GM21528 (cell line): Measurements from ENCODE around the gene ALDH4A1.

ENCODE experiments used
- ATAC-seq: cut with Tn5 transposase; IDR thresholded peaks from one replicate; pipeline ENCODE4 v1.9.1; 2021; ENCODE audit warnings: mild to moderate bottlenecking, moderate library complexity; ENCODE audit not compliant: unreplicated experiment, low FRiP score

The ALDH4A1 gene

GRCh38 chr1:18902523-18903290, at the start of gene ALDH4A1:
Gene ALDH4A1, minus strand, starts transcription at chr1:18902555. Its CDS starts 32 bp downstream, at chr1:18902523.
- ATAC-seq, result peak; percentile 86

GRCh38 chr1:18951818-18952391, 49.5 kb upstream of the ALDH4A1 start:
- ATAC-seq, result peak; percentile 35

- ATAC-seq, result no peak
These were observed 49.1 kb upstream of the ALDH4A1 start for GRCh38 chr1:18951416-18951815.

GRCh38 chr1:18950401-18951026, 48.2 kb upstream of the ALDH4A1 start:
- ATAC-seq, result no peak

GRCh38 chr1:18949686-18950400, 47.5 kb upstream of the ALDH4A1 start:
- no peak for ATAC-seq

- ATAC-seq, result no peak
These were observed 46.7 kb upstream of the ALDH4A1 start for GRCh38 chr1:18948913-18949685.

GRCh38 chr1:18948048-18948912, 45.9 kb upstream of the ALDH4A1 start:
- ATAC-seq, result no peak

GRCh38 chr1:18947570-18947969, 45.2 kb upstream of the ALDH4A1 start:
- no peak for ATAC-seq

GRCh38 chr1:18946550-18947381, 44.4 kb upstream of the ALDH4A1 start:
- no peak for ATAC-seq

- ATAC-seq, result no peak
These were observed 43.1 kb upstream of the ALDH4A1 start for GRCh38 chr1:18945401-18945849.

- ATAC-seq, result no peak
These were observed 42.5 kb upstream of the ALDH4A1 start for GRCh38 chr1:18944810-18945209.

- no peak for ATAC-seq
These were observed 41.7 kb upstream of the ALDH4A1 start for GRCh38 chr1:18943914-18944572.

GRCh38 chr1:18943162-18943561, 40.8 kb upstream of the ALDH4A1 start:
- no peak for ATAC-seq

- no peak for ATAC-seq
These were observed 40.0 kb upstream of the ALDH4A1 start for GRCh38 chr1:18942340-18942739.

- ATAC-seq, result no peak
These were observed 39.1 kb upstream of the ALDH4A1 start for GRCh38 chr1:18941221-18942141.

- ATAC-seq, result no peak
These were observed 38.1 kb upstream of the ALDH4A1 start for GRCh38 chr1:18940303-18941020.
